Measurements from ENCODE around the gene FOXJ3. TPM values are rescaled to one million over a fixed set of nuclear protein-coding genes. Genes with fewer than 3 reads are reported as not detected.

FOXJ3 gene
- total RNA-seq, 1 donor from 2014 or later, result 46.2 TPM

- intact Hi-C loops (cut with DNase I), result no loop called here
These were observed 70.4 kb downstream of the FOXJ3 start for GRCh38 chr1:42264511-42265190.

GRCh38 chr1:42263019-42263418 is 72.0 kb downstream of the FOXJ3 start:
- DNase-seq (ENCODE audit: low spot score), result no peak
- intact Hi-C loops (cut with DNase I), result no loop called here

More at GRCh38 chr1:42264511-42265190, 70.4 kb downstream of the FOXJ3 start:
- no peak for DNase-seq (ENCODE audit: low spot score)

GRCh38 chr1:42260376-42261070 is 74.5 kb downstream of the FOXJ3 start:
- DNase-seq (ENCODE audit: low spot score), result no peak
- intact Hi-C loops (cut with DNase I), result no loop called here

GRCh38 chr1:42259739-42260064 is 75.3 kb downstream of the FOXJ3 start:
- intact Hi-C loops (cut with DNase I), result no loop called here
- no peak for DNase-seq (ENCODE audit: low spot score)

- no peak for DNase-seq (ENCODE audit: low spot score)
- intact Hi-C loops (cut with DNase I), result no loop called here
These were observed 75.8 kb downstream of the FOXJ3 start for GRCh38 chr1:42259059-42259738.

GRCh38 chr1:42258218-42258617 is 76.8 kb downstream of the FOXJ3 start:
- intact Hi-C loops (cut with DNase I), result no loop called here
- DNase-seq (ENCODE audit: low spot score), result no peak

GRCh38 chr1:42251042-42251441 is 84.0 kb downstream of the FOXJ3 start:
- intact Hi-C loops (cut with DNase I), result no loop called here
- no peak for DNase-seq (ENCODE audit: low spot score)

GRCh38 chr1:42250164-42250563 is 84.9 kb downstream of the FOXJ3 start:
- DNase-seq (ENCODE audit: low spot score), result no peak
- intact Hi-C loops (cut with DNase I), result no loop called here

- no peak for DNase-seq (ENCODE audit: low spot score)
- intact Hi-C loops (cut with DNase I), result no loop called here
These were observed 93.9 kb downstream of the FOXJ3 start for GRCh38 chr1:42240966-42241755.

- intact Hi-C loops (cut with DNase I), result no loop called here
- DNase-seq (ENCODE audit: low spot score), result no peak
These were observed 95.5 kb downstream of the FOXJ3 start for GRCh38 chr1:42239555-42239954.

GRCh38 chr1:42239041-42239440 is 96.0 kb downstream of the FOXJ3 start:
- intact Hi-C loops (cut with DNase I), result no loop called here
- DNase-seq (ENCODE audit: low spot score), result no peak

GRCh38 chr1:42231253-42231652 is 103.8 kb downstream of the FOXJ3 start:
- intact Hi-C loops (cut with DNase I), result no loop called here
- DNase-seq (ENCODE audit: low spot score), result no peak

GRCh38 chr1:42228938-42229337 is 106.1 kb downstream of the FOXJ3 start:
- DNase-seq (ENCODE audit: low spot score), result no peak
- intact Hi-C loops (cut with DNase I), result no loop called here

- no peak for DNase-seq (ENCODE audit: low spot score)
- intact Hi-C loops (cut with DNase I), result no loop called here
These were observed 112.0 kb downstream of the FOXJ3 start for GRCh38 chr1:42223036-42223435.

GRCh38 chr1:42221952-42222606 is 113.0 kb downstream of the FOXJ3 start:
- no peak for DNase-seq (ENCODE audit: low spot score)
- intact Hi-C loops (cut with DNase I), result no loop called here

- intact Hi-C loops (cut with DNase I), result no loop called here
- DNase-seq (ENCODE audit: low spot score), result no peak
These were observed 113.6 kb downstream of the FOXJ3 start for GRCh38 chr1:42221456-42221855.

- intact Hi-C loops (cut with DNase I), result no loop called here
- no peak for DNase-seq (ENCODE audit: low spot score)
These were observed 115.4 kb downstream of the FOXJ3 start for GRCh38 chr1:42219627-42220026.

- intact Hi-C loops (cut with DNase I), result no loop called here
- DNase-seq (ENCODE audit: low spot score), result no peak
These were observed 120.6 kb downstream of the FOXJ3 start for GRCh38 chr1:42214447-42214871.

GRCh38 chr1:42211224-42211623 is 123.8 kb downstream of the FOXJ3 start:
- no peak for DNase-seq (ENCODE audit: low spot score)
- intact Hi-C loops (cut with DNase I), result no loop called here

Measured in cardiac septum (tissue), 1 donor.